Activated CD8-positive, alpha-beta memory T cell treated with anti-CD3 and anti-CD28 coated beads, Interleukin-2, amount 50 U/mL, for 48 hours (primary cell): ENCODE results near the gene CUBN.
"Not testable (repeated sequence)": the region's sequence is repeated elsewhere in the genome, so short reads cannot be mapped to it uniquely, and the experiment has no call there.

ENCODE experiments used
- DNase-seq: peaks from one replicate; pipeline ENCODE4 v3.0.0-alpha.2; 2020

CUBN gene

DNA sequence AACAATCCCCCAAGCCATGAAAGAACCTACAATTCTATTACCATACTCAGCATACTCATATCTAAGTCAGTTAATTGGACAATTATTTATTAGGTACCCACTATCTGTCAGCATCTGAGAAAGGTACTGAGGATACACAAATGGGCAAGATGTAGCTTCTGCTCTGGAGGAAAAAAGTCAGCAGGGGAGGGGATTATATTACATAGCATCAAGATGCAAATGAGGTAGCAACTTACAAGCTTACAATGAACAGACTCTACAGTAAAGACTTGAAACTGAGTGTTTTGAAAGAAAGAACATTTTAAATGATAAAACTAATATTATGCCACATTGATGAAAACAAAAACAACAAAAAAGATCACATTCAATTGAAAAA is 10.8 kb upstream of the CUBN start:
- DNase-seq, result no peak

DNA sequence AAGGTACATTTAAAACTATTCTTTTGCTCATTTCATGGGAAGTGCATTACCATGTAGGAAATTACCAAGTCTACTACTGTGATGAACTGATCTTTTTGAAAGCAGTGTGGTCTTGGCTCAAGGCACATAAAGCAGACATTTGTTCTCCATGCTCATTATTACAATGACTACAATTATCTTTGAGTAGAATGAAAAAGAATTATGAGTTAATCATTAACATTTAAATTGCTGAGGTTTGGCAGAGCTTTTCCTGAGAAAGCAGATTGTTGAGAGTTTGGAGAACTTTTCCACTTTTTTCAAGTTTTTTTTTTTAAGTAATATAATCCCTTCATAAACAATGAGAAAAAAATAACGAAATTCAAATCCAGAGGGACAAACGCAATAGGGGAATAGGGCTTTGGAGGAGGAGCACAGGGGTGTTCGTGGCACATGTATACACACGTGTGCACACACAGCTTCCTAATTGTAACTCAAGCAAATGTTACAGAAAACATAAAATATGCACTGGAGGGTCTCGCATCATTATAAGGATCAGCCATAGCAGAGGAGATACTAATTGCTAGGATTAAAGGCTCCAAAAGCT is 8.9 kb upstream of the CUBN start:
- no peak for DNase-seq

DNA sequence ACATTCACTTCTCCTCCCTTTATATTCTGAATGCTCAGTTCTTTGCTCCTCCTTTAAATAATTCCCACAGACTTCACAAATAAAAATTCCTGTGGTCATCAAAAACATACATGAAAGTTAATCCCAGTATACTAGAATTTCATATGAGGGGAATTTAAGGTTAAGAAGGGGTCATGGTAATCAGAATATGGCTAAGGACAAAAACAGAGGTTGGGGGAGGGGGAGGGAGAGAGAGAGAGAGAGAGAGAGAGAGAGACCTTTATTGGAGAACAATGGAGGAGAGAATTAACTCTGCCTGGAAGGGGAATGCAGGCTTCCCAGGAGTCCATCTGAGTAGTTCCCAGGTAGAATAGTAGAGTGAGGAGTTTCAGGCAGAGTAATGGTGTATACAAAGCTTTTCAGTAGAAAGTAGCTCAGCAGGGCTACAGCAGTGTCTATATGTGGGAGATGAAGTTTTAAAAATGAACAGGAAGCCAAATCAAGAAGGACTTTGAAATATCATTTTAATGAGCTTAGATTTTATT is 5.2 kb upstream of the CUBN start:
- DNase-seq, result no peak

DNA sequence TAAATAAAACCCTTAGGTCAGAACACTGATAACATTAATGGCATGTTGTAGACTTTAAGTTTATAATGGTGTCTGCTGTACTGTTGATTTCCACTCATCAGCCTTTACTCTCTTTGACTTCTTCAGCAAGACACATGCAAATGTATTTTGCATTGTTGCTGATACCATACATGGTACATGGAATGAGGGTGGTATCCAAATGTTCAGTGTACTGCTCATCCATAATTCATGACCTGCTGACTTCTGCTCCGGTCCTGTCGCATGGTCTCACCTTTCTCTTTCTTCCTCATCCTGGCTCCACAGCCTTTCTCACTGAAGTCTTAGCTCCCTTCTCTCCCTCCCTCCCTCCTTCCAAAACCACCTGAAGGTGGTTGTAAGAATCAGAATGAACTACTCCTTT is 4.7 kb upstream of the CUBN start:
- DNase-seq, result no peak

DNA sequence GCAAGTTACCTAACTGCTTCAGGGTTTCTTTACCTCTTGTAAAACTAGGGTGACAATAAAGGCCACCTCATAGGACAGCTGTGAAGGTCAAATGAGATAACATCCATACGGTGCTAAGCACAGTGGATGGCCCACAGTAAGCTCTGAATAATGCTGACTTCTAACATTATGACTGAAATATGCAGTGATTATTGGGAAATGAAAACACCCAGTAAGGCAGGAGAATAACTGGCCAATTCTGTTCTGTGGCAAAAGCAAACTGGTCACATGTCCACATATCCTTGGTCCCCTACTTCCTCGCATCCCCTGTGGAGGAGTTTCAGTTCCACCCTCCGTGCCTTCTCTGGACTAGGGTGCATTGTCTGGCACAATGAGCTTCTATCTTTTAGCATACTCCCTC is 1.4 kb downstream of the CUBN start:
- DNase-seq, result no peak

DNA sequence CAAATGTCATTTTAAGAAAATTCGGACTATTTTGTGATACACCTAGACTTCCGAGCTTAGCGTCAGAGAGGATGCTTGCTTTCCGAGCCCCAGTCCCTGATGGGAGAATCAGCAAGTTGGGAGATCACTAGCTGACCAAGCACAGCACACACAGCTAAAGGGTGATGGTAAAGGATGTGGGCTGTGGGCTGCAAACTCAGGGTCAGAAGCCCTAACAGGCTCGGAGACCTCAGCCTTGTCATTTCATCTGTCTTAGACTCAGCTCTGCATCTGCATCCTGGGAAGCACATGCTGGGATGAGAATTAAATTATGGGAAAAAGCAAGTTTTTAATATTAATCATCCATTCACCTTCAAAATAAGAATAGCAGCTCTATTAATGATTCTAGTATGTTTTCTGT is 3.3 kb downstream of the CUBN start:
- no peak for DNase-seq

DNA sequence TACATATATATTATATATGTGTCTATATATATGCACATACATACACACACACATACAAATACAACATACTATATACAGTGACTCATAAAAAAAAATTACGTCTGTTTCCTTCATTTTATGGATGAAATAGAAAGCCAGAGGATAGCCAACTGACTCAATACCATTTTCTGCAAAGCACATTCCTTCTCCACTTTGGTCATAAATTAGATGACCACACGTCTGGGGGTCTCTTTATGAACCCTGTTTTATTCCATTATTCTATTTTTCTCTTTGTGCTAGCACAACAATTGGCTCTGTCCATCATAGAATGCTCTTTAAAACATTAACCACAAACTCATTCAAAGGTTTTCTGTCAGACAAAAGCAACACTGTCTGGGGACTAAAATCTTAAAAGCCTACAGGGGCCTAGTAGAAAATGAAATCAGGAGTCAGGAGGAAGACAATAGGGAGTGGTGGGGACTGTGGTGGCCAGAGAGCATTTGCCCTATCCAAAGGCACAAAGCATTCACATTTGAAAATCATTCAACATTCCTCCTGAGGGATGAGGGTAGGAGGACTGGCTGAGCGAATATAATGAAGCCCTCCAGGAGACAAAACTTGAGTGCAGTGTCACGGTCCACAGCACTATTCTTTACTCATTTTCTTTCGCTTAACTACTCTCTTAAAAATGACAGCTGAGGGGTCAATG is 4.3 kb downstream of the CUBN start:
- no peak for DNase-seq

DNA sequence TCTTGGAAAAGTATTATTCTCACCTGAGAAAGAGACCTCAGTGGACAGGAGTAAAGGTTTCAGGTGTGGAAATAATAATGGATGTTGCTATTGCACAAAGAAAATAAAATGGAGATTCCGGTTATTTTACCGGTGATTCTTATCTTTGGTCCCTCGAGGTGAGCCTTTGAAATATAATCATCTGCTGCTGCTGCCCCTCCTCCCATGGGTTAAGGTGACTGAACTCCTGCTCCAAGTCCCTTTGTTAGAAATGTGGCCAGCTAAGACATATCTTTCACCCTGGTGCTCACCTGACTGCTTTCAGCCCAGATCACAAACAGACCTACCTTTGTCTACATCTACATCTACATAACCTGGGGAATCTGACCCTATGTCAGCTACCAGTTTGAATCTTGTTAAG is 5.7 kb downstream of the CUBN start:
- no peak for DNase-seq

DNA sequence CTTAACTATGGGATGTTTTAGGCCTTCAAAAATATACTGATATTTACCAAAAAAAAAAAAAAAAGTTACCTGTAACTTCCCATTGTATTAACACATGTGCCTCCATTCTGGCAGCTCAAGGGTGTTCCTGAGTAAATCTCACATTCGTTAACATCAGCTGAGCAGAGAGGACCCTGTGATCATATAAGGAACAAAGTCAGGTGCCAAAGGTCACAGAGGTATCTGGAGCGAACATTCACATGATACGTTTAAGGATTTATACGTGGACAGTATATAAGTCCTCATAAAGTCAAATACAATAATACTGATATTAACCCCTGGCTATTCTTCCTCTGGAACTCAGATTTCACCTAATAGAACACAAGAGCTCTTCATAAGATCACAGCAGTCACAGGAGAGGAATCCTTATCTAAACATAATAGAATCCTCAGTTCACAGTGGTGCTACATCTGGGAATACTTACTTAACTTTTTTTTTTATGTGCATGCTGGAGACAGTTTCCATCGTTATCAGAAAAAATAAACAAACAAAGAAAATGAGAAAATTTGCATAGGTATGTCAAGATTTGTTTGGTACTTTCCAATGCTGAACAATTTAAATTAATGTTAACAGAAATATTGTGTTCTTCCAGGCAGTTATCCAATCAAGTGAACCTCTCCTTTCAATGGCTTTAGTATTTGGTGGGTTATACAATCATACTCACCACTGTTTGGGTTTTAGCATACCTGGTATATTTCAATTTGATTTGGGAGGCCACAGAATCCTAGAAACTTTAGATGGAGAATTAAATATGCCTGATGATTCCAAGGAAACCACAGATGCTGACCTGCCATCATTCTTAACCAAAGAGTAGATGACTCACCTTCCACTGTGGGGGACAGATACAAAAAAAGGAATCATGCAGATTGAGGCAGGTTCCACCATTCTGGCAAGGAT is 6.6 kb downstream of the CUBN start:
- DNase-seq, result no peak

DNA sequence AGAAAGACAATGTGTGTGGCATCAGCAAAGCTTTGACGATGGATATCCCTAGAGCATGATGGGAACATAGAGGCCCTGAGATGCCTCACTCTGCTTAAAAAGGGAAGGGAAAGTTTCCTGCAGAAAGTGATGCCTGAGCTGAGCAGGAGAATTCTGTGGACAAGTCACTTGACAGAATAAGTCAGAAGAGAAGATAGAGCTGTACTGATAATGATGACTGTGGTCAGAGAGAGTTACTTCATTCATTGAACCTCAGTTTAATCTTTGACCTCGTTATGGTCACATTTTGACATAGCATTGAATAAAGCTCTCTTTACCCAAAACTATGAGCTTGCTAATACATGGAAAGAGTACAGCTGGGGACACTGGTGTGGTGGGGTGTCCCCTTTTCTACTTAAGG is 7.6 kb downstream of the CUBN start:
- DNase-seq, result no peak

DNA sequence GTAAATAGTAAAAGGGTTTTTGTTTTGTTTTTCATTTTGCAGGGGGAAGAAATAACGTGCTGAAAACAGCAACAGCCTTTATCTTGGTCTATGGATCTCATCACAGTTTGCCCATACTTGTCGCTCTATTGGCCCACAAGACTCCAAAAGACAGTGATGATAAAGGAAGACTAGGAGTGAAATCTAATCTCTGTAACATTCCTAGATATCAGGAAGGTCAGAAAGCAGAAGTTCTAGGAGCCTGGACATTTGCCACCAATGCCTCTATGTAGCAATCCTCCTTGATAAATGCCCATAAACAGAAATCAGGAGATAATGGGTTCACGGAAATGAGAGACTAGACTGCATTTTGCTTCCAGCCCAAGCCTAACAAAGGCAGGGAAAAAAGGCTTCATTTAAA is 8.9 kb downstream of the CUBN start:
- no peak for DNase-seq

DNA sequence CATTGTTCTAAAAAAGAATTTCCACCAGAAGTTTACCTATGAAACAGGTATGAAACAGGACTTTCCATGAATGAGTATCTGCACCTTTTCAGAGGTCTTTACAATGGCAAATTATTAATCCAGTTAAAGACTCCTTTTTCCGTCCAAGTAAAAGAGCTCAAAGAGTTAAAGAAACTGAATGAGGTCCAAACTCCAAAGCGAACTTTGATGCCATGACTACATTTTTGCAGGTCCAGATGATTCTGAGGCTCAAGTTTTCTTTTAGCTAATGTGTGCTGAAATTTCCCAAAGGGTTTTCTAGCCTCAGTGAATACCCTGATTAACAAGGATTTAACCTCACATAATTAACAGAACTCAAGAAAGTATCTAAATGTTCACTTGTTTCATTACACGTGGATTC is 9.8 kb downstream of the CUBN start:
- no peak for DNase-seq

DNA sequence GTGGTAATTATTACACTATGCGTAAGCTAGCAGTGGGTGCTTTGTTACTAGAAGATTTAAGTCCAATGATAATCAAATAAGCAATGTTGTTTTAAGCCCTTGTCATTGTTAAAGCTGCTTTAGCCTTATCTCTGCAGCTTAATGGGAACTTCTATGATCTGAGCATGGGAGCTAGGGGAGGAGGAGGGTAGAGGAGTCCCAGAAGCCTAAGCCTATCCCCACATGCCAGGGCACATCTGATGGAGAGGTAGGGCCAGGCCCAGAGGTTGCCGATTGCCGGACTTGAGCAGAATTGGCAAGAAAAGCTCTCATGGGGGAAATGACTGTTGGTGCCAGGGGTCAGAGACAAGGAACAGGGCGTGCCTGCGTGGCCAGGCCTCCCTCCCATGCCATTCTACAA is 13.4 kb downstream of the CUBN start:
- no peak for DNase-seq

DNA sequence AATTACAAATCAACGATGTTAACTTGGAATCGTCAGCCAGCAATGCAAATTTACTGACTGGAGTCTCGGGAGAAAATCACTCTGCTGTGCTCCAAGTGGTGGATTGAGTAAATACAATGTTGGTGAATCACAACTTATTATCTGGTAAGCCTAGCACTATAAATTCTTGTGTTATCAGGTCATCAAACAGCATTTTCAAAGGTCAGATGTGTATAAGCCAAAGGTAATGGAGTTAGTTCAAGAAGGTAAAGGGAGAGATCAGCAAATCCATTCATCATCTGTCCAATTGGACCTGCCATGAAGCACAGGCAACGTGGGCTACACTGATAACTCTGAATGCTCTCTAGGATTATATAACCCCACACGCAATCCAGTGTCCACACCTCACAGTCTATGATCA is 13.9 kb downstream of the CUBN start:
- DNase-seq, result no peak

DNA sequence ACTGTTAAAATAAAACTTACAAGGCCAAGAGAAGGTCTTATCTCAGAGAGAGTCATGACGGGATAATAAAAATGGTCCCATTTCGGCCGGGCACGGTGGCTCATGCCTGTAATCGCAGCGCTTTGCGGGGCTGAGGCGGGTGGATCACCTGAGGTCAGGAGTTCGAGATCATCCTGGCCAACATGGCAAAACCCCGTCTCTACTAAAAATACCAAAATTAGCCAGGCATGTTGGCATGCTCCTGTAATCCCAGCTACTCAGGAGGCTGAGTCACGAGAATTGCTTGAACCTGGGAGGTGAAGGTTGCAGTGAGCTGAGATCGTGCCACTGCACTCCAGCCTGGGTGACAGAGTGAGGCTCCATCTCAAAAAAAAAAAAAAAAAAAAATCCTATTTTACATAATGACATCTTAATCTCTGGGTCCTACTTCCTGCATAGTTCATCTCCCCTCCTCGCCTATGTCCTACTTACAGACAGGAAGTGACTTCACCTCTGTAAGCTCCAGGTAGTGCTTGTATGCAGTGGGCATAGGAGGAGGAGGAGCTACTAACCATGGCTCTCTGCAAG is 14.7 kb downstream of the CUBN start:
- not testable (repeated sequence) for DNase-seq

DNA sequence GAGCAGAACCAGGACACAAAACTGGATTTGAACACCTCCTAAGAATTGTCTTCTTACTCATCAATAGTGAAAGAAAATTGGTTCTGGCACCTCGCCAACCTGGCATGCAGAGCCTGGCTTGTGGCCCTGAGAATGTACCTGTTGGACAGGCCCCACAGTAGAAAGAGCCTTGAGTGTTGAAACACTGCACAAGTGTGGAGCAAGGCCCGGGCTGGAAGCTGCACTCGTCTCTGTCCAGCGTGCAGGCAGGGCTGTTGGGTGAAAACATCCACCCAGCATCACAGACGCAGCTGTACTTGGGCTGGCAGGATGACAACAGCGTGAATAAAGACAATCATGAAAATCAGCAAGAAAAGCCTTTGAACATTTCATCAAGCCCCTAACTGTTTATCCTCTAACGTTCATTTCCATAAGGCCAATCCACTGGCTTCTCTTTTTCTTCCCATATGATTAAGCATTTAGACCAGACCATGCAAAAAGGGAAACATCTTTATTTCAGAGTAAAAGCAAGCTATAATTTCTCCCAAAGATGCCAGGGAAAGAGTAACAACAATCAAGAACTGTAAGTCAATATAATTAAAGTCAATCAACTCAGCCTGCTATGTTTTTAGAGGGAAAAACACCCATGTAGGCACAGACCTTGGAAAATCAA is 15.6 kb downstream of the CUBN start:
- peak; percentile 54 for DNase-seq

DNA sequence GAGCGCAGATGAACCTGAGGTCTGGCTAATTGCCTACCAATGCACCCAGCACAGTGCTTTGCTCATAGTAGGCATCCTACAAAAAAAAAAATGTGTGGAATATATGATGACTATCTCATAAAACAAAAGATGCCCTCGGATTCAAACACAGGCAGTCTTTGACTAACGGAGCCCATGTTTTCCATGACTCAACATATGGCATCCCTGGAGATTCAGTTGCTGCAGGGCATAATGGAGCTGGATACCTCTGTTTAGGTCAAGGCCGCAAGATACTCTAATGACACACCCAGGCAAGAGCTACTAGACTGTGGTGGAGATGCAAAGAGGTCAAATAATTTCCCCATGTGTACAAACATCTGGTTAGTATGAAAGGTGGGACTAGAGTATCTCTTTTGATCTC is 16.3 kb downstream of the CUBN start:
- no peak for DNase-seq

DNA sequence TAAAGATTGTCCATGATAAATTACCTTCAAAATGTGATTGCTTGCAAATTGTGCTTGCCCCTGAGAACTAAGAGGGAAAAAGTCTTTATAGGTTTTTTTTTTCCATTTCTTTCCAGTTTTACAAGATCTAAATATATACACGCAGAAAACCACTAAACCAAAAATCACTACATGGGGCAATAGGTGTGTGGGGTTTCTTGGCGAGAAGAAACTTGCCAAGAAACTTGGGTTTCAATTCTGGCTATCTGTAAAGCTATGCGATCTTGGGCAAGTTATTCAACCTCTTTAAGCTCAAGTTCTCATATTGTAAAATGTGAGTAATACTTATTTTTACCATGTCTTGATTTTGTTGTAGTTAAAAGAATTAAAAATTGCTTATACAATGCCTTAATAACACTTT is 17.0 kb downstream of the CUBN start:
- DNase-seq, result no peak

DNA sequence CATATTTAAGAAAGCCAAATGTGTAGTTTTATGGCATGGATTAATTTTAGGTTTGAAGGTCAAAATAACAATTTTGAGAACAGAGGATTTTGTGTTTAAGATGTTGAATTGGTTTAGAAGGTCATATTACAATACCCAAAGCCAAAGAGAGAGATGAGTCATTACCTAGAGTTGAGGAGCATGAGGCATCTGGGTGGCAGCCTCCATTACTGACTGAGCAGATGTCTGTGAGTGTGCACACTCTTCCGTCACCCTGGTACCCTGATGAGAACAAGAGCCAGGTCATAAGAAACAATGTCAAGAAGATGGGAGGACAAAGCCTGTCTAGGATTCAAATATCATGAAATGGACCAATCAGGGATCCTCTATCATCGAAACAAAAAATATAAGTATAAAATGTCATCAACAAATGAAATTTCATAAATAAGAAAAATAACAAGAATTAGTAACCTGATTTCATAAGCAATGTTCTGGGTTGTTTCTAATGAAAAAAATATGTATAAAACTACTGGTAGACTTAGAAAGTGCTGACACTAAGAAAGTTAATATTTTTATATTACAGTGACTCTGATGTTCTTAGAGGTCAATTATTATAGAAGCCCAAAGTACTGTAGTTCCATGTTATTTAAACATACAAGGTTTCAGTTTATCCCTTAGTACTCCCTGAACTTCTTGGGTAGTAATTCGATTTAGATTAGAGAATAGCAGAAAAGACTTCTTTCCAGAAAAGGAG is 20.0 kb downstream of the CUBN start:
- DNase-seq, result no peak

DNA sequence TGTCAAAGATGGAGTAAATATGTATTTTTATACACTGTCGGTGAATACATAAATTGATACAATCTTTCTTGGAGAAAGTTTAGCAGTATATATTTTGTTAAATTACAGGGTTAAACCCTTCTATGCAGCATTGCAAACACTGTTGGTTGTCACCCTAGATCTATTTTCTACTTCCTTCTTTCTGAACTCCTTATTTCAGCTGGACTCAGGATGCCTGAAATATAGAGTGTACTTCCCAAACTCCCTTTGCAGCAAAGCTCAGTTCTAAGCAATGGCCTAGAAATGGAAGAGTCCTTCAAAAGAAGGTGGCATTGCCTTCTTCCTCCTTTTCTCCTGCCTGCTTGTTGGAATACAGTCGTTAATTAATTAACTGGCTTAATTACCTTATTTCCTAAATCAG is 20.6 kb downstream of the CUBN start:
- DNase-seq, result no peak

DNA sequence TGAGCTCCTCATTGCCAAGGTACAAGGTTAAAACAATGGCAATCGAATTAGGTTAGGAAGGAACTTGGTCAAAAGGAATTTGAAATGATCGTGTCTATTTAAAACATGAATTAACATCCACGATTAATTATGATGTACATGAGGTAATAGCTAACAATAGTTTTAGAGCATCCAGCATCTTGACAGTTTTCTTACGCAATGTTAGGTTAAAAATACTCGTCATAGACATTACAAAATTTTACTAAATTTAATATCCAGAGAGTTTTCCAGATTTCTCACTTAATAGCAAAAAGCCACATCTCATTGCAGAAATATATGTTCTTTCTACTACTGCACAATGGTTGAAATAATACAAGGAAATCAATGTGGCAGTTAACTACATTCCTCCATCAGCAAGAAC is 22.6 kb downstream of the CUBN start:
- DNase-seq, result no peak

DNA sequence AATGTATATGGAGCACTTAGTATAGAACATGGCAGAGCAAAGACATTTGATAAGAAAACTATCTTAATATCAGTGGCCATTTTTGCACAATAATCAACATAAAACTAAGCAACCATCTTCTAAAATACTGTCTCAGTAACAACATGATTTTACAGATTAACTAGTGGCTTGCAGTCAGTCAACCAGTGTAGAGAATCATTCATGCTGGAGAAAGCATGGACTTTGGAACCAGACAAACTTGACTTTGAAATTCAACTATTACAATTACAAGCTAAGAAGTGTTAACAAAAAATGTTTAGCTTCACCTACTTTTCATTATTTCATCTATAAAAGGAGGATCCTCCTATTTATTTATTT is 27.7 kb downstream of the CUBN start:
- no peak for DNase-seq
